ENCODE data around the gene SERPINA5. TPM values are rescaled to one million over a fixed set of nuclear protein-coding genes. Genes with fewer than 3 reads are reported as not detected.

Gene SERPINA5
- total RNA-seq, 1 donor: not detected

DNA sequence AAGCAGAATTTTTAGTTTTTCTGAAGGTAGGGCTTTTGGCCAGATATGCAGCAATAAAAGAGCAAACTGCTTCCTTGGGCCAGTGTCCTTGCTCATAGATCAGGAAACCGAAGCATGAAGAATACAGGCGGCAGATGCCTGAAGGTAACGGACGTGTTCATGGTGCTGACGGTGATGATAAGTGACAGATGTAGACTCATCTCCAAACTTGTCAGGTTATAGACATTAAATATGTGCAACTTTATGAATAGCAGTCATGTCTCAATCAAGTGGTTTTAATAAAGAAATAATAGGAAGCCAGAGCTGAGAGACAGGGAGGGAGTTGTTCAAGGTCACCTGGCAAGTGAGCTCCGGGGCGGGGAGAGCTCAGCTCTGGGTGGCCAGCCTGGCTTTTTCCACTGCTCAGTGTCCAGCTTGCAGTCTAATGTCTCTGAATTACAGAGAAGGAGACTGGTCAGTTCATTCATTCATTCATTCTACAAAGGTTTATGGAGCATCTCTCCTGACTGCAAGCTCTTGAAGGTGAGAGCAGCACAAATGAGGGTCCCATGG lies 1.0 kb downstream of the SERPINA5 start:
- Histone ChIP-seq H3K9me3 (ENCODE audit: low read depth, low read length) (no peaks in the 10 kb centered on the region), H3K4me1 (ENCODE audit: insufficient read depth, low read length) (no peaks in the 10 kb centered on the region), H3K27me3 (ENCODE audit: insufficient read depth, low read length) (no peaks in the 10 kb centered on the region), H3K4me3 (ENCODE audit: low read length) (no peak overlapping the region)

DNA sequence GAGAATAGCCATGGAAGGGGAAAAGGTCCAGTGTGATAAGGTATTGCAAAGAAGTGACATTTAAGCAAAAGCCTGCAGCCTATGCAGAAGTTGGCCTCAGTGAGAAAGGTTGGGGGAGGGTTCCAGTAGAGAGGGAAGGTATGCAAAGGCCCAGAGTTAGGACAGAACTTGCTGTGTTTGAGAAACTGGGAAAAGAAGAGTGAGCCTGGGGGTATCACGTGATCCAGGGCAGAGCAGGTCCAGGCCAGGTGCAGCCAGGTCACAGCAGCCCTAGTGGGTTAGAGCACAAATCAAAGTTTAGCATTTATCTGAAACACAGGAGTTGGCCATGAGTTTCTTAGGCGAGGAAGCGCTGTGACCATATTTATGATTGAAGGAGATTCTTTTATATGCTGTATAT lies 1.6 kb downstream of the SERPINA5 start:
- H3K4me3 ChIP-seq (ENCODE audit: low read length): no peak overlapping the region
- H3K9me3 ChIP-seq (ENCODE audit: low read depth, low read length): no peaks in the 10 kb centered on the region
- H3K4me1 ChIP-seq (ENCODE audit: insufficient read depth, low read length): no peaks in the 10 kb centered on the region
- H3K27me3 ChIP-seq (ENCODE audit: insufficient read depth, low read length): no peaks in the 10 kb centered on the region

DNA sequence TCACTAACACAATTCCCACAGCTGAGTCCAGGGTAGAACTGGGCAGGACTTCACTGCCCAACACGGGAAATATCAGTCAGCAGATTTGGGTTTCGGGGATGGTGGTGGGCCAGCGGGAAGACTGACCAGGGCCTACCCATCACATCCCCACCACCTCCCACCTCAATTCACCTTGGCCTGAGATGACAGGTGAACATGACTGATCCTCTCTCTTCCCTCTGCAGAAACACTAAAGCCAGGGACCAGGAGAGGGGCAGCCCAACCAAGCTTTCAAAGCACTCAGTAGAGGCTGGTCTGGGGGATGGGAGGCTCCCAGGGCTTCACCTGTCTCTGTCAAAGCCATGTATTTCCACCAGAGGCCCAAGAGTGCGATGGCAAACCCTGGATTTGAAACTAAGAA lies 2.3 kb downstream of the SERPINA5 start:
- H3K4me3 ChIP-seq (ENCODE audit: low read length): no peak overlapping the region
- H3K9me3 ChIP-seq (ENCODE audit: low read depth, low read length): no peaks in the 10 kb centered on the region
- no peaks in the 10 kb centered on the region for H3K4me1 ChIP-seq (ENCODE audit: insufficient read depth, low read length)
- H3K27me3 ChIP-seq (ENCODE audit: insufficient read depth, low read length): no peaks in the 10 kb centered on the region

DNA sequence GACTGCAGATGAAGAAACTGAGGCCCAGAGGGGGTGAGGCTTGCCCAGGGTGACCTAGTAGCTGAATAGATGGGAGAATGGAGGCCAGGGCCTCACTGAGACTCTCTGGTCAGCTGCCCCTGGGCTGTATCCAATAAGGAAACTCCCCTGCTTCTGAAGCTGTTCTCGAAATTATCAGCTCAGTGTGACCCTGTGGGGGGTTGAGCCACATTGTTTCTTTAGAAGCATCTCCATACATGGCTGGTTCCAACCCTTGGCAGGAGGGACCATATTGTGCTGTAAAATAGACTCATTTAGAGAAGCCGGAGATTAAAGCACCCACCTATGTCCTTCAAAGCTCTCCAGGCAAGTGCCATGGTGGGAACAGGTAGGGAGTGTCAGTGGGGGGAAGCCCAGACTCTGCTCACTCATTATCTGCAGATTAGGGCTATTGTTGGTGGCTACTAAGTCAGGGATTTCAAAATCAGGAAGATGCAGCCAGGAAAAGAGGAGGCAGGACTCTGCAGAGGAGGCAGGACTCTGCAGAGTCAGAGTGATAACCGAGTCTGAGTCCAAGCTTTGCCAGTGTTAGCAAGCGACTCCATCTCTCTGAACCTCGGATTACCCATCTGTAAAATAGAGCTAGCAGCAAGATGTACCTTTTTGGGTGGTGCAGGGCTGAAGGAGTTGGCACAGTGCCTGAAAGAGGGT lies 3.5 kb downstream of the SERPINA5 start:
- Histone ChIP-seq H3K4me1 (ENCODE audit: insufficient read depth, low read length) (no peaks in the 10 kb centered on the region), H3K4me3 (ENCODE audit: low read length) (no peak overlapping the region), H3K9me3 (ENCODE audit: low read depth, low read length) (no peaks in the 10 kb centered on the region), H3K27me3 (ENCODE audit: insufficient read depth, low read length) (no peaks in the 10 kb centered on the region)

DNA sequence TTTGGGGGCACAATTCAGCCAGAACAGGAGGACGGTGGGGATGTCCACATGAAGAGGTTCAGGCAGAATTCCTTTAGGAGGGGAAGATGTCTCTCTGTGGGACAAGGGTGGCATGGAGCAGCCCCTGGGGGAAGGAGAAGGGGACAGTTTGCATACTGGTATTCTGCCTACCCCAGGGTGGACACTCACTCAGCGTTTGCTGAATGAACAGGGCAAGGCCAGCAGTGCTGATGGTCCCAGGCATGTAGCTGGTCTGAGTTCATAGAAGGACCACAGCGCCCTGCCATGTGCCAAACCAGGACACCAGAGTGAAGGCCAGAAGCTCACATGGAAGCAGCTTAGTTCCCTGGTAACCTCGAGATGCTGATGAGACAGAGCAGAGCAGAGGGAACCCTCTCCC lies 5.4 kb downstream of the SERPINA5 start:
- Histone ChIP-seq H3K4me3 (ENCODE audit: low read length) (no peak overlapping the region), H3K27me3 (ENCODE audit: insufficient read depth, low read length) (no peaks in the 10 kb centered on the region), H3K4me1 (ENCODE audit: insufficient read depth, low read length) (no peaks in the 10 kb centered on the region), H3K9me3 (ENCODE audit: low read depth, low read length) (no peaks in the 10 kb centered on the region)

DNA sequence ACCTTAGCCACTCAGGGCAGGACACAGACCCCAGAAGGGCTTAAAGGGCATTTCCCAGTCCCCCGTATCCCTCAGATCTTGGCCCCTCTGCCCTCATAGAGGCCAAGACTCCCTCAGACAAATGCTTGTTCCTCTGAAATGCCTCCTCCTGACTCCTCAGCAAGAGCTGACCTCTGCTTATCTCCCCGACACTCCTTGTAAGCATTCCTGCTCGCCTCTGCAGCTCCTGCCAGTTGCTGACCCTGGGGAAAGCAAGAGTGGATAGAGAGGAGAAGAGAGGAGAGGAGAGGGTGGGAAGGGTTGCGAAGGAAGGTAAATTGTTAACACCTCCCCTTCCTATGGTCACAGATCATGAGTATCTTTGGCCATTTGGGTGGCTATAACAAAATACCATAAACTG lies 7.1 kb downstream of the SERPINA5 start:
- Histone ChIP-seq H3K4me1 (ENCODE audit: insufficient read depth, low read length) (no peaks in the 10 kb centered on the region), H3K4me3 (ENCODE audit: low read length) (no peak overlapping the region), H3K9me3 (ENCODE audit: low read depth, low read length) (no peaks in the 10 kb centered on the region), H3K27me3 (ENCODE audit: insufficient read depth, low read length) (no peaks in the 10 kb centered on the region)

DNA sequence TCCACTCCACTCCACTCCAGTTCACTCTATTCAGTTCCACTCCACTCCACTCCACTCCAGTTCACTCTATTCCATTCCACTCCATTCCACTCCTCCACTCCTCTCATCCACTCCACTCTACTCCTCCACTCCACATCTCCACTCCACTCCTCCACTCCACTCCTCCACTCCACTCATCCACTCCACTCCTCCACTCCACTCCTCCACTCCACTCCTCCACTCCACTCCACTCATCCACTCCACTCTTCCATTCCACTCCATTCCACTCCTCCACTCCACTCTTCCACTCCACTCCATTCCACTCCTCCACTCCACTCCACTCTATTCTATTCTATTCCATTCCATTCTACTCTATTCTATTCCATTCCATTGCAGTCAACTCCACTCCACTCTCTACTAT lies 9.8 kb downstream of the SERPINA5 start:
- Histone ChIP-seq H3K4me3 (ENCODE audit: low read length) (no peak overlapping the region), H3K27me3 (ENCODE audit: insufficient read depth, low read length) (no peaks in the 10 kb centered on the region), H3K9me3 (ENCODE audit: low read depth, low read length) (no peaks in the 10 kb centered on the region), H3K4me1 (ENCODE audit: insufficient read depth, low read length) (no peaks in the 10 kb centered on the region)

DNA sequence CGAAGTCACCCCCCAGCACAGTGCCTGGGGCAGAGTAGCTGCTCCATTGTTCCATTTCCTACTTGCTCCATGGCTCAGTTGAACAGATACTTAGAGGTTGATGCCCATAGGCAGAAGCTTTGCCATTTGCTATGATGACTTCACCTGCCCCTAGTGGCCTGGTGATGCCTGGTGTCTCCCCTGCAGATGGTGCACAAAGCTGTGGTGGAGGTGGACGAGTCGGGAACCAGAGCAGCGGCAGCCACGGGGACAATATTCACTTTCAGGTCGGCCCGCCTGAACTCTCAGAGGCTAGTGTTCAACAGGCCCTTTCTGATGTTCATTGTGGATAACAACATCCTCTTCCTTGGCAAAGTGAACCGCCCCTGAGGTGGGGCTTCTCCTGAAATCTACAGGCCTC lies 10.6 kb downstream of the SERPINA5 start:
- Histone ChIP-seq H3K4me1 (ENCODE audit: insufficient read depth, low read length) (no peaks in the 10 kb centered on the region), H3K9me3 (ENCODE audit: low read depth, low read length) (no peaks in the 10 kb centered on the region), H3K4me3 (ENCODE audit: low read length) (no peak overlapping the region), H3K27me3 (ENCODE audit: insufficient read depth, low read length) (no peaks in the 10 kb centered on the region)

DNA sequence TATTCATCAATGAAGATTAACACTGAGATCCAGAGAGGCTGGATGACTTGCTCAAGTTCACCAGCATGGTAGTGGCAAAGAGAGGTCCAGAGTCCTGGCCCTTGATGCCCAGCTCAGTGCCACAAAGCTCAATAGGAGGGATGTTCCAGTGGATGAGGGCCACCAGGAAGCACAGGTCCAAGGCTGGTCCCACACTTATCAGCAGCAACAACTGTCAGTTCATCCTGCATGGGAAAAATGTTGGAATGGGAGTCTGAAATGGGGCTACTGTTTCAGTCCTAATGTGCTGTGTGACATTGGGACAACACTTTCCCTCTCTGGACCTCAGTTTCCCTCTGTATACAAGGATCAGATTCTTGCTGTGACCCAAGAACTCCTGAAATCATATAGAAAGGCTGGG lies 11.2 kb downstream of the SERPINA5 start:
- H3K27me3 ChIP-seq (ENCODE audit: insufficient read depth, low read length): no peaks in the 10 kb centered on the region
- no peaks in the 10 kb centered on the region for H3K4me1 ChIP-seq (ENCODE audit: insufficient read depth, low read length)
- no peak overlapping the region for H3K4me3 ChIP-seq (ENCODE audit: low read length)
- H3K9me3 ChIP-seq (ENCODE audit: low read depth, low read length): no peaks in the 10 kb centered on the region

DNA sequence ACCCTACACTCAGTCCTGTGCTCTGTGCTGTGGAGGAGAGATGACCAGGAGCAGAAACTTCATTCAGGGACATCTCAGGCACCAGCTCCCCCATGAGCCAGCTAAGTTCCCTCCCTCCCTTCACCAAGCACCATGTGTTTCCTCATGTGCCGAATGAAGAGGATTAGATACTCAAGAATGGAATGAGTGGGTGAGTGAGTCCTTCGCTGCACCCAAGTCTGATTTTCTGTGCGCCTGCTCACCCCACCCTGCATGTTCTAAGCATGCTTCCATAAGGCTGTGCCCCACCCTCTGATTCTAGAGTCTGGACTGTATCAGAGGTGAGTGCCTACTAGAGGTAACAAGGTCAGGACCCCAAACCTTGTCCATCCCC lies 12.1 kb downstream of the SERPINA5 start:
- Histone ChIP-seq H3K4me3 (ENCODE audit: low read length) (no peak overlapping the region), H3K9me3 (ENCODE audit: low read depth, low read length) (no peaks in the 10 kb centered on the region), H3K27me3 (ENCODE audit: insufficient read depth, low read length) (no peaks in the 10 kb centered on the region), H3K4me1 (ENCODE audit: insufficient read depth, low read length) (no peaks in the 10 kb centered on the region)

DNA sequence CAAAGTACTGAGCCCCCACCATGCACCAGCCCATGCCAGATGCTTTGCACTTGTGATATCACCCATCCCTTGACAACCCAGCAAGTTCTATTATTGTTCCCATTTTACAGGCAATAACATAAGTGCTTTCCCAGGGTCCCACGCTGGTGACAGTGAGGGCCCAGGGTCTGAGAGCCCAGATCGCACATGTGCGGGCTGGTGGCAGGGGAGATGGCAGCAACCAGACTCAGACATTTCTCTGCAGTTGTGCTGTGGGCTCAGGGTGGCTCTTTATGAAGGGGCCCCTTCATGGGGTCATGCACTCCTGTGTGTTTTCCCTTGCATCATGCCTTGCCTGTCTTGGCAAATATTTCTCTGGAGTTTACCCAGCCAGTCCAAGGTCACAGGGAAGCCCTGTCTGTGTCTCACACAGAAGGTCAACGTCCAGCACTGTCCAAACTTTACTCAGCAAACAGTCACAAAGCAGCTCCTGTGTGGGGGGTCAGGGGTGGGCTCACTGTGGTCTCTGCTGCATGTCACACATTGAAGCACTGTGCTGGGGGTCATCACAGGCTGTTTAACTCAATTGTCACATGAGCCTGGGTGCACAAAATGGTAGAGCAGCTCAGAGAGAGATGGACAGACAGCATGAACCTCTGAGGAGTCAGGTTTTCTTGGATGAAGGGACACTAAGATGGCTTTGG lies 12.7 kb downstream of the SERPINA5 start:
- Histone ChIP-seq H3K4me1 (ENCODE audit: insufficient read depth, low read length) (no peaks in the 10 kb centered on the region), H3K27me3 (ENCODE audit: insufficient read depth, low read length) (no peaks in the 10 kb centered on the region), H3K4me3 (ENCODE audit: low read length) (no peak overlapping the region), H3K9me3 (ENCODE audit: low read depth, low read length) (no peaks in the 10 kb centered on the region)

DNA sequence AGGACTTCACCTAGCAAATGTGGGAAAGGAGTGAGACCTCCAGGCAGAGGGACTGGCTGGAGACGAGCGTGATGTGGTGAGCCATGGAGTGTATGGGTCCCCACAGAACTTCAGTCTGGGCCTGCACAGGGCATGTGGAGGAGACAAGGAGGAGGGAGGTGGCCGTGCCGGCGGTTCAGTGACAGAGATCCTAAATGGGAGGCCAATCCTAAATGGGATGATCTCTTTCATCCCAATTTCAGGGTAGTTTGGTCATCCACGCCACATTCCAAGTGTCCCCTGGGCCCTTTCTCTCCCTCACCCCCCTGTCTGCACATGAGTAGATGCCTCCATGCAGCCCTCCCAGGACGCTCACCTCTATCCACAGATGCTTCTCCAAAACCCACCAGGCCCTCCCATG lies 13.2 kb downstream of the SERPINA5 start:
- H3K27me3 ChIP-seq (ENCODE audit: insufficient read depth, low read length): no peaks in the 10 kb centered on the region
- no peak overlapping the region for H3K4me3 ChIP-seq (ENCODE audit: low read length)
- no peaks in the 10 kb centered on the region for H3K4me1 ChIP-seq (ENCODE audit: insufficient read depth, low read length)
- no peaks in the 10 kb centered on the region for H3K9me3 ChIP-seq (ENCODE audit: low read depth, low read length)

DNA sequence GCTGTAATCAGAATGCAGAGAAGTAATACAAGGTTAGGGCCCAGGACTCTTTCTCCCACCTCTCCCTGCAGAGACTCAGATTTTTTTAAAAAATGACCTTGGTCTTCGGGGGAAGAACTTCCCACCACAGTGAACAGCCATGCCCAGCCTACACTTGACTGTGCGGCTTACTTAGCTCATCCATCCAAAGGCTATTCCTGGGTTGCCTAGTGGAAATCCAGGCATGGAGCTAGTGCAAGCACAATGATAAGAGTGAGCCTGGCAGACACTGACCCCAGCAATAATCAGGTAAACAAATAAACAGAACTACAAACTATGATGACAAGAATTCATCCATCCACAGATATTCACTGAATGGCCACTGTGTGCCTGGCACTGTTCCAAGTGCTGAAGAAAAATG lies 14.7 kb downstream of the SERPINA5 start:
- no peaks in the 10 kb centered on the region for H3K4me1 ChIP-seq (ENCODE audit: insufficient read depth, low read length)
- no peaks in the 10 kb centered on the region for H3K27me3 ChIP-seq (ENCODE audit: insufficient read depth, low read length)
- no peak overlapping the region for H3K4me3 ChIP-seq (ENCODE audit: low read length)
- no peaks in the 10 kb centered on the region for H3K9me3 ChIP-seq (ENCODE audit: low read depth, low read length)

DNA sequence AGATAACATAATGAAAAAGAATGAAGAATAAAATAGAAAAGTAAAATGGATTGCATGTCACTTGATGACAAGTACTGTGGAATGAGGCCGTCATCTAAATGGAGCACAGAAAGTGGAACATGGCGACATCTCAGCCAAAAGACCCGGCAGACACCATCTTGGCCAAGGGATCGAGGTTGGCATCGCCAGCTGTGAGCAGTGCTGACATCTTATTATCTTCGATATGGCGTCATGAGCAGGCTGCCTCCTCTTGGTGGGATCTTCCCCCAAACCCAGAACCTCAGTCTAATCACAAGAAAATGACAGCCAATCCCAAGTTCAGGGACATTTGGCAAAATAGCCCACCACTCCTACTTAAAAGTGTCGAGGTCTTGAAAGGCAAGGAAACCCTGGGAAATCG lies 15.1 kb downstream of the SERPINA5 start:
- Histone ChIP-seq H3K9me3 (ENCODE audit: low read depth, low read length) (no peaks in the 10 kb centered on the region), H3K27me3 (ENCODE audit: insufficient read depth, low read length) (no peaks in the 10 kb centered on the region), H3K4me1 (ENCODE audit: insufficient read depth, low read length) (no peaks in the 10 kb centered on the region), H3K4me3 (ENCODE audit: low read length) (no peak overlapping the region)

DNA sequence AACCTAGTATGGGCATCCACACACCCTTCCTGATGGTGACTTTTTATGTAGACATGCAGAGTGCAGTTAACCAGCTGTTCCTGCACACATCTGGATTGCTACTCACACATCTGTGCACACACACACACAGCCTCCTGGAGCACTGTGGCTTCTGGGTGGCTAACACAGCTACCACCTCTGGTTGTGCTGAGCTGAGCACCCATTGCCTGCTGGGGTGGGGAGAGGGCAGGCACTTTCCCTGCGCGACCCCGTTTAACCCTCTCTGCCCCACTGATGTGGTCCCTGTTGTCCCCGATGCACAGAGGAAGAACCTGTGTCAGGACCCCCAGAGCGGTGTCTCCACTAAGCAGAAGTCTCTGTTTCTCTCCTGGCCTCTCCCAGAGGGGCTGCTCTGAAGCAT lies 16.6 kb downstream of the SERPINA5 start:
- H3K9me3 ChIP-seq (ENCODE audit: low read depth, low read length): no peaks in the 10 kb centered on the region
- H3K4me1 ChIP-seq (ENCODE audit: insufficient read depth, low read length): no peaks in the 10 kb centered on the region
- no peak overlapping the region for H3K4me3 ChIP-seq (ENCODE audit: low read length)
- H3K27me3 ChIP-seq (ENCODE audit: insufficient read depth, low read length): no peaks in the 10 kb centered on the region

DNA sequence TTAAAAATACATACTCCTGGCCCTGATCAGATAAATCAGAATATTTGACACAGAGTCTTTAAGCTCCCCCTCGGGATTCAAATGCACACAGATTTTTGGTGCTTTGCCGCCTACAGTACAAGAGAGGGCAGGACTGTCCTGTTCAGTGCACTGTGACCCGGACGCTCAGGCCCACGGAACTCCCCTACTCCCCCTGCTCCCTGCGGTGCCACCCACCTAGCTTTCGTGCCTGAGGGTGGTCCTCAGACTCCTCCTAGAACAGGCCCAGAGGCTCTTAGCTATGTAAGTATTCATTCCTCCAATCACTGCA lies 17.2 kb downstream of the SERPINA5 start:
- H3K4me1 ChIP-seq (ENCODE audit: insufficient read depth, low read length): no peaks in the 10 kb centered on the region
- H3K9me3 ChIP-seq (ENCODE audit: low read depth, low read length): no peaks in the 10 kb centered on the region
- H3K4me3 ChIP-seq (ENCODE audit: low read length): no peak overlapping the region
- no peaks in the 10 kb centered on the region for H3K27me3 ChIP-seq (ENCODE audit: insufficient read depth, low read length)

Data from mononuclear cell (primary cell).